Effector memory CD8-positive, alpha-beta T cell (primary cell): ENCODE results near the gene PLIN4.

Experiments used
- ATAC-seq: fragments of 150-1000 bp; cut with Tn5 transposase; replicated peaks from 2 replicates; pipeline ENCODE4 v1.10.0; 2021; ENCODE audit warnings: mild to moderate bottlenecking, moderate library complexity
- DNase-seq, 3 experiments: peaks; one replicate each; pipeline ENCODE4 v3.0.0; 2021
- H3K27ac Mint-ChIP-seq, 2 donors: one replicate each; pipeline ENCODE4 v1.8.0; 2022; ENCODE audit warnings: mild to moderate bottlenecking in 2 of 2, mixed read lengths in 2 of 2, moderate library complexity in 2 of 2
- H3K27me3 Mint-ChIP-seq, 2 donors: one replicate each; pipeline ENCODE4 v1.8.0; 2022; ENCODE audit warnings: mixed read lengths in 2 of 2
- H3K36me3 Mint-ChIP-seq: one replicate; pipeline ENCODE4 v1.8.0; 2022; ENCODE audit warnings: mild to moderate bottlenecking, moderate library complexity, mixed read lengths; ENCODE audit not compliant: insufficient read depth
- H3K4me1 Mint-ChIP-seq, 2 donors: one replicate each; pipeline ENCODE4 v1.8.0; 2022; ENCODE audit warnings: low read depth in 2 of 2, mixed read lengths in 2 of 2
- H3K4me3 Mint-ChIP-seq, 2 donors: one replicate each; pipeline ENCODE4 v1.8.0; 2022; ENCODE audit warnings: mild to moderate bottlenecking in 2 of 2, mixed read lengths in 2 of 2, moderate library complexity in 2 of 2
- H3K9me3 Mint-ChIP-seq, 2 donors: one replicate each; pipeline ENCODE4 v1.8.0; 2022; ENCODE audit warnings: mixed read lengths in 2 of 2

Gene PLIN4

DNA sequence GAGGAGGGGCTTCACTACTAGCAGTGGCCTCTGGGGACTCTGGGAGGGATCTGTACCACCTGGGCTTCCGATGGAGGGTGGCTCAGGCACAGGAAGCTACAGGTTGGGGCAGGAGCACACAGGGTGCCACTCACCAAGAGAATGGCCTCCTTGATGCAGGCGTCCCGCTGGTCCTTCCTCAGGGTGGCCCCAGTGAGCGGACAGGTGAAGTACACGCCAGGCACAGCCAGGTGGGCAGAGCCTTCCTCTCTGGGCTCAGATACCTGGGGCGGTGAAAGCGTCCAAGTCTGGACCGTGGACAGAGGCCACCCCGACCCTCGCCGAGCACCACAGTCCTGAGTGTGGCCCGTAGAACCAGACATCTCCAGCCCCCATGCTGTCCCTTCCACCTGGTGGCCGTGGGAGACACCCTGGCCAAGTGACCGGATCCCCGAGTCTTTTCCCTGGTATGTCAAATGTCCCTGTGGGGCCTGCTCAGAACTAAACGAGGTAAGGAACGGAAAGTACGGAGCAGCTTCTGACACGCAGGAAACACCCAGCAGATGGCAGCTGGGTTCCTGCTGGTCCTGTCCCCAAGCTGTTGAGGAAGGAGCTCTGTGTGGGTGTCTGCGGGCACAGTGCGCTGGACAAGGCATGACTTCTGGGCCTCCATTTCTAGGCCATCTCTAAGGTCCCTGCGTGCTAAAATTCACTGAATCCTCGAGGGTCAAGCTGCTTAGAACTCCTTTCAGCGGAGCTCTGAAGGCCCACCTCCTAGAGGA lies 65.9 kb downstream of the PLIN4 start:
- Mint-ChIP-seq H3K9me3 (no peaks in the 10 kb centered on the region), H3K27ac (no peak overlapping the region), H3K27me3 (no peaks in the 10 kb centered on the region), H3K4me3 (no peak overlapping the region), H3K4me1 (peaks cover 16 to 17% of the 10 kb centered on the region in 2 donors), H3K36me3 (peaks cover 53% of the 10 kb centered on the region)
- no peak for ATAC-seq
- no peak for DNase-seq
